Ovary (tissue), 9 donors: ENCODE measurements around the gene LIN28A. TPM values are rescaled to one million over a fixed set of nuclear protein-coding genes. Genes with fewer than 3 reads are reported as not detected.

Experiments used
- DNase-seq, 5 donors: peaks; one replicate each; pipeline ENCODE4 v3.0.0-alpha.2; 2019 to 2020
- H3K27ac ChIP-seq, 2 donors: fragments of 200-600 bp; one replicate each; pipeline versions ENCODE4 v1.5.1 to v1.8.0; 2019 to 2022
- H3K27me3 ChIP-seq: fragments of 200-600 bp; one replicate; pipeline ENCODE4 v1.8.0; 2022
- H3K36me3 ChIP-seq: fragments of 200-600 bp; sonication (generic); one replicate; pipeline ENCODE4 v1.5.1; 2019
- H3K4me1 ChIP-seq: one replicate; pipeline ENCODE4 v1.8.1; 2013; ENCODE audit warnings: mild to moderate bottlenecking, moderate library complexity; ENCODE audit not compliant: insufficient read depth
- H3K4me3 ChIP-seq: fragments of 200-600 bp; sonication (generic); one replicate; pipeline ENCODE4 v1.5.1; 2017
- H3K9me3 ChIP-seq, 2 donors: fragments of 200-600 bp in 1 of 2; sonication (generic) in 1 of 2; one replicate each; pipeline versions ENCODE4 v1.5.1 to v1.8.1; 2013 to 2019; ENCODE audit warnings: mild to moderate bottlenecking in 1 of 2, moderate library complexity in 1 of 2
- CTCF ChIP-seq, 3 donors: fragments of 450-650 bp in 2 of 3; fragments of 200-600 bp in 1 of 3; IDR thresholded peaks; one replicate each; pipeline versions ENCODE4 v1.5.1 to v1.8.0; 2016 to 2022; ENCODE audit warnings: antibody characterized with exemption in 3 of 3, mild to moderate bottlenecking in 1 of 3
- EP300 ChIP-seq: sonication (generic); formaldehyde crosslinking; IDR thresholded peaks from one replicate; pipeline ENCODE4 v1.6.1; 2017; ENCODE audit warnings: antibody characterized with exemption
- POLR2A ChIP-seq: fragments of 450-650 bp; IDR thresholded peaks from one replicate; pipeline ENCODE4 v1.6.1; 2017; ENCODE audit warnings: antibody characterized with exemption, mild to moderate bottlenecking, moderate library complexity
- WGBS, 3 donors: extraction: QIAGEN DNeasy Blood & Tissue Kit in 1 of 3; methylation state at CpG; one replicate each; pipeline versions ENCODE4 v1.1.5 to v1.1.7; 2013 to 2017; 5-methylcytosine and 5-hydroxymethylcytosine counted together
- intact Hi-C, 4 donors: fragments of 100-400 bp; cut with DNase I; formaldehyde crosslinking; loops; one replicate each; pipeline versions ENCODE4 v1.11.0 to v1.15.1; 2022 to 2023
- polyA plus RNA-seq, 2 donors: library from polyadenylated mRNA; stranded (reverse); fragments of 200-250 nt in 1 of 2; fragments of 350-450 nt in 1 of 2; fragmentation: Illumina TruSeq in 1 of 2; extraction: RNeasy Lipid Tissue Mini Kit (QIAGEN cat#74804) in 1 of 2; gene quantifications; one replicate each; pipeline ENCODE4 v1.2.3, GENCODE V29; 2013 to 2014
- total RNA-seq, 7 donors: library from RNA; depleted of rRNA in 2 of 7; stranded (reverse); fragments of >200 nt in 2 of 7; fragmentation: NEBNext Ultra II Directional in 3 of 7; extraction: Animal tissue kit (Norgen Biotek cat#: 25700) in 3 of 7; gene quantifications; one replicate each; pipeline versions ENCODE4 v1.1.0 to v1.2.4, GENCODE V29; 2016 to 2023
- donor health status: DM: no; HTN: no; CAD: no; lungs with moderate emphysema.
- donor health status: DM: no; HTN: no; CAD: no.
- donor health status: Bipolar disorder and iron deficiency.
- donor health status: DM: yes; HTN: yes; CAD: no.
- donor health status: DM: no; HTN: no; CAD: no.
- donor health status: DM: yes; HTN: yes; CAD: no.

Gene LIN28A
- total and polyA plus RNA-seq, 9 donors, result 1.3 TPM; not detected in 8

- Histone ChIP-seq H3K4me1 (no peaks in the 10 kb centered on the region), H3K27me3 (no peaks in the 10 kb centered on the region), H3K4me3 (no peak overlapping the region), H3K27ac (no peak overlapping the region), H3K36me3 (no peaks in the 10 kb centered on the region), H3K9me3 (no peaks in the 10 kb centered on the region)
- TF ChIP-seq EP300 (no peak), POLR2A (no peak), CTCF (IDR thresholded peaks at IDR 0.05) (no peak)
- 89 to 91% (median 89%) methylated on average over 6 of the region's 6 CpGs for WGBS, 3 donors
- intact Hi-C loops, result no loop called here
- DNase-seq, result no peak
These were observed 68.4 kb downstream of the LIN28A start for GRCh38 chr1:26478988-26479387.

Other genes starting within 250 kb of the LIN28A start
- gene C1orf232, start 241.9 kb upstream of the LIN28A start, total RNA-seq, result not detected
- not detected for gene C1orf232, start 241.9 kb upstream of the LIN28A start, polyA plus RNA-seq
- 10 to 100 TPM; 17.8 to 62.5 (median 40.1) TPM for gene ZNF593, start 240.9 kb upstream of the LIN28A start, total RNA-seq
- gene ZNF593, start 240.9 kb upstream of the LIN28A start, polyA plus RNA-seq, result 10 to 100 TPM in 1 of 2 donors, 1 to 10 TPM in 1; 1.8 to 36.5 TPM
- gene ZNF593OS, start 239.0 kb upstream of the LIN28A start, total RNA-seq, result not detected
- under 1 TPM in 1 of 2 donors, not detected in 1; 0.54 TPM for gene ZNF593OS, start 239.0 kb upstream of the LIN28A start, polyA plus RNA-seq
- 10 to 100 TPM in 1 of 7 donors, 1 to 10 TPM in 6; 2.9 to 16.8 (median 6.3) TPM for gene CNKSR1, start 233.3 kb upstream of the LIN28A start, total RNA-seq
- gene CNKSR1, start 233.3 kb upstream of the LIN28A start, polyA plus RNA-seq, result 1 to 10 TPM in 1 of 2 donors, under 1 TPM in 1; 0.73 to 1.7 TPM
- gene CATSPER4, start 220.2 kb upstream of the LIN28A start, total RNA-seq, result not detected
- not detected for gene CATSPER4, start 220.2 kb upstream of the LIN28A start, polyA plus RNA-seq
- 1 to 10 TPM; 2.3 to 8.4 (median 4.0) TPM for gene CEP85, start 176.6 kb upstream of the LIN28A start, total RNA-seq
- 1 to 10 TPM; 2.0 to 4.4 TPM for gene CEP85, start 176.6 kb upstream of the LIN28A start, polyA plus RNA-seq
- 100 to 1,000 TPM in 1 of 7 donors, 10 to 100 TPM in 6; 18.6 to 117 (median 58.3) TPM for gene SH3BGRL3, start 130.7 kb upstream of the LIN28A start, total RNA-seq
- gene SH3BGRL3, start 130.7 kb upstream of the LIN28A start, polyA plus RNA-seq, result 100 to 1,000 TPM in 1 of 2 donors, 10 to 100 TPM in 1; 57.8 to 242 TPM
- gene UBXN11, start 104.2 kb upstream of the LIN28A start, total RNA-seq, result 10 to 100 TPM; 17.3 to 37.0 (median 28.8) TPM
- 10 to 100 TPM in 1 of 2 donors, 1 to 10 TPM in 1; 3.6 to 25.1 TPM for gene UBXN11, start 104.2 kb upstream of the LIN28A start, polyA plus RNA-seq
- gene CD52, start 92.9 kb upstream of the LIN28A start, total RNA-seq, result 1 to 10 TPM in 6 of 7 donors, not detected in 1; 1.3 to 6.2 (median 2.9) TPM
- 10 to 100 TPM in 1 of 2 donors, 1 to 10 TPM in 1; 7.1 to 45.5 TPM for gene CD52, start 92.9 kb upstream of the LIN28A start, polyA plus RNA-seq
- 1 to 10 TPM in 1 of 7 donors, under 1 TPM in 1, not detected in 5; 0.23 to 2.3 TPM for gene CRYBG2, start 56.7 kb upstream of the LIN28A start, total RNA-seq
- under 1 TPM in 1 of 2 donors, not detected in 1; 0.11 TPM for gene CRYBG2, start 56.7 kb upstream of the LIN28A start, polyA plus RNA-seq
- under 1 TPM in 3 of 7 donors, not detected in 4; 0.28 to 0.50 (median 0.41) TPM for gene ZNF683, start 38.1 kb upstream of the LIN28A start, total RNA-seq
- under 1 TPM in 1 of 2 donors, not detected in 1; 0.15 TPM for gene ZNF683, start 38.1 kb upstream of the LIN28A start, polyA plus RNA-seq
- 10 to 100 TPM; 20.0 to 46.2 (median 27.3) TPM for gene DHDDS, start 21.5 kb downstream of the LIN28A start, total RNA-seq
- gene DHDDS, start 21.5 kb downstream of the LIN28A start, polyA plus RNA-seq, result 10 to 100 TPM; 13.0 to 37.8 TPM
- 100 to 1,000 TPM; 199 to 504 (median 381) TPM for gene HMGN2, start 61.6 kb downstream of the LIN28A start, total RNA-seq
- 100 to 1,000 TPM; 608 to 609 TPM for gene HMGN2, start 61.6 kb downstream of the LIN28A start, polyA plus RNA-seq
- gene RPS6KA1, start 118.9 kb downstream of the LIN28A start, total RNA-seq, result 10 to 100 TPM in 1 of 7 donors, 1 to 10 TPM in 6; 3.2 to 18.8 (median 5.2) TPM
- 10 to 100 TPM in 1 of 2 donors, 1 to 10 TPM in 1; 2.2 to 11.2 TPM for gene RPS6KA1, start 118.9 kb downstream of the LIN28A start, polyA plus RNA-seq